Non-pigmented ciliary epithelial cell (primary cell): ENCODE results near the gene PSD2.

Experiments used
- DNase-seq: peaks from one replicate; pipeline ENCODE4 v3.0.0-alpha.2; 2010; ENCODE audit warnings: low read depth

The PSD2 gene

GRCh38 chr5:139855946-139856540, 60.4 kb downstream of the PSD2 start:
- DNase-seq: no peak

- no peak for DNase-seq
Observed at GRCh38 chr5:139856714-139857113, 61.1 kb downstream of the PSD2 start.

GRCh38 chr5:139859013-139859412, 63.4 kb downstream of the PSD2 start:
- no peak for DNase-seq

GRCh38 chr5:139861021-139861888, 65.6 kb downstream of the PSD2 start:
- DNase-seq: no peak

GRCh38 chr5:139861889-139862207, 66.2 kb downstream of the PSD2 start:
- DNase-seq: no peak

- DNase-seq: no peak
Observed at GRCh38 chr5:139862313-139862712, 66.7 kb downstream of the PSD2 start.

GRCh38 chr5:139862803-139863202, 67.2 kb downstream of the PSD2 start:
- no peak for DNase-seq

- no peak for DNase-seq
Observed at GRCh38 chr5:139863361-139863760, 67.8 kb downstream of the PSD2 start.

GRCh38 chr5:139863855-139864558, 68.4 kb downstream of the PSD2 start:
- peak; percentile 5 for DNase-seq

GRCh38 chr5:139864716-139865483, 69.3 kb downstream of the PSD2 start:
- DNase-seq: no peak

GRCh38 chr5:139867109-139867508, 71.5 kb downstream of the PSD2 start:
- DNase-seq: no peak

GRCh38 chr5:139867581-139867980, 72.0 kb downstream of the PSD2 start:
- DNase-seq: no peak

- no peak for DNase-seq
Observed at GRCh38 chr5:139869042-139869790, 73.6 kb downstream of the PSD2 start.

GRCh38 chr5:139870677-139871076, 75.1 kb downstream of the PSD2 start:
- no peak for DNase-seq

- DNase-seq: no peak
Observed at GRCh38 chr5:139871614-139872013, 76.0 kb downstream of the PSD2 start.

- no peak for DNase-seq
Observed at GRCh38 chr5:139872052-139872766, 76.6 kb downstream of the PSD2 start.

GRCh38 chr5:139872851-139873794, 77.5 kb downstream of the PSD2 start:
- DNase-seq: no peak

- DNase-seq: no peak
Observed at GRCh38 chr5:139875957-139876356, 80.3 kb downstream of the PSD2 start.

- DNase-seq: no peak
Observed at GRCh38 chr5:139877129-139877597, 81.6 kb downstream of the PSD2 start.

GRCh38 chr5:139878093-139878492, 82.5 kb downstream of the PSD2 start:
- DNase-seq: no peak
